ENCODE measurements around the gene TOX2. TPM values are rescaled to one million over a fixed set of nuclear protein-coding genes. Genes with fewer than 3 reads are reported as not detected.

TOX2 gene
- total RNA-seq, 1 donor, result 1.1 TPM

DNA sequence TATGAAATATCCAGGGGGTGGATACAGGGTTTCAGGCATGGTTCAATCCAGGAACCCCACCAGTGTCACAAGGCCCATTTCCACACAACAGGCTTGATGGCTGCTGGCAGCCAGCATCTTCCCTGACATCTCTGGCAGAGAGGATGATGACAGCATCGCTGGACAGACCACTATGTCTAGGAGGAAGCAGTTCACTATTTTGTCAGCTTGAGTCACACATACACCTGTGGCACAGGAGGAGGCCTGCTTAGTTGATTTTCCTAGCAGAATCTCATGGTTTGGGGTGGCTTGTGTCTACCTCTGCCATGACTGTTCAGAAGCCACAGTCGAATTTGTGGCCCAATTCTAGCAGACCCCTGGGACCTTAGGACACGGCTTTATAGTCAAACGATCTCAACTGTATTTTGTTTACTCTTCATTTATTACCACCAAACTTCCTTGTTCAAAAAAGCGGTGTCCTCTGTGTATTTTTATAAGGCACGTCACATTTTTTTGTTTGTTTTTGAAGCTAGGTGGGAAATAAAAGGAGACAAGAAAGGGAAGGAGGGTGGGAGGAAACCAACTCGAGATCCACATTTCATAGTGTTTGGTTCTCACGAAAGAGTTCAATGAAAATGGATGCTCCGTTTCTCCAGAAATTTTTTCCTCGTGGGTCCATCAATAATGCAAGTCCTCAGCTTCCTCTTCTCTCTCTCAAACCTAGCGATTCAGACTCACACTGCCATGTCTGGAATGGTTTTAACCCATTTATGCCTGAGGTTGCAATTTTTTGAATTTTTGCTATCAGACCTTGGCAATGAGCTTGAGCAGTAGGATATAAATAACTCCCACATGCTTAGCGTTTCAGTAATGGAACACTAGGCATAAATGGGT, 94.4 kb downstream of the TOX2 start:
- TF ChIP-seq, protein P1, sequence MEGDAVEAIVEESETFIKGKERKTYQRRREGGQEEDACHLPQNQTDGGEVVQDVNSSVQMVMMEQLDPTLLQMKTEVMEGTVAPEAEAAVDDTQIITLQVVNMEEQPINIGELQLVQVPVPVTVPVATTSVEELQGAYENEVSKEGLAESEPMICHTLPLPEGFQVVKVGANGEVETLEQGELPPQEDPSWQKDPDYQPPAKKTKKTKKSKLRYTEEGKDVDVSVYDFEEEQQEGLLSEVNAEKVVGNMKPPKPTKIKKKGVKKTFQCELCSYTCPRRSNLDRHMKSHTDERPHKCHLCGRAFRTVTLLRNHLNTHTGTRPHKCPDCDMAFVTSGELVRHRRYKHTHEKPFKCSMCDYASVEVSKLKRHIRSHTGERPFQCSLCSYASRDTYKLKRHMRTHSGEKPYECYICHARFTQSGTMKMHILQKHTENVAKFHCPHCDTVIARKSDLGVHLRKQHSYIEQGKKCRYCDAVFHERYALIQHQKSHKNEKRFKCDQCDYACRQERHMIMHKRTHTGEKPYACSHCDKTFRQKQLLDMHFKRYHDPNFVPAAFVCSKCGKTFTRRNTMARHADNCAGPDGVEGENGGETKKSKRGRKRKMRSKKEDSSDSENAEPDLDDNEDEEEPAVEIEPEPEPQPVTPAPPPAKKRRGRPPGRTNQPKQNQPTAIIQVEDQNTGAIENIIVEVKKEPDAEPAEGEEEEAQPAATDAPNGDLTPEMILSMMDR (IDR thresholded peaks at IDR 0.05; ENCODE audit: extremely low read depth, low read depth, low read length), result no peak
- no peak for DNase-seq (ENCODE audit: insufficient read length, low spot score, missing footprints)
- H3K4me1 ChIP-seq (ENCODE audit: insufficient read depth, low read length), result no peaks in the 10 kb centered on the region
- H3K36me3 ChIP-seq (ENCODE audit: insufficient read depth, low read length), result no peaks in the 10 kb centered on the region
- no peaks in the 10 kb centered on the region for H3K79me2 ChIP-seq (ENCODE audit: insufficient read depth, low read length)
- H4K20me1 ChIP-seq (ENCODE audit: insufficient read depth, low read length), result no peaks in the 10 kb centered on the region
- H3K4me3 ChIP-seq (ENCODE audit: insufficient read depth, low read length), result no peak overlapping the region
- no peak overlapping the region for H3K27ac ChIP-seq (ENCODE audit: low read depth, low read length)
- H2AFZ ChIP-seq (ENCODE audit: low read length), result no peak overlapping the region
- no peak overlapping the region for H3K4me2 ChIP-seq (ENCODE audit: insufficient read depth, low read length)
- no peaks in the 10 kb centered on the region for H3K9me3 ChIP-seq (ENCODE audit: low read depth, low read length)
- H3K27me3 ChIP-seq (ENCODE audit: insufficient read depth, low read length), result peaks cover 3% of the 10 kb centered on the region

DNA sequence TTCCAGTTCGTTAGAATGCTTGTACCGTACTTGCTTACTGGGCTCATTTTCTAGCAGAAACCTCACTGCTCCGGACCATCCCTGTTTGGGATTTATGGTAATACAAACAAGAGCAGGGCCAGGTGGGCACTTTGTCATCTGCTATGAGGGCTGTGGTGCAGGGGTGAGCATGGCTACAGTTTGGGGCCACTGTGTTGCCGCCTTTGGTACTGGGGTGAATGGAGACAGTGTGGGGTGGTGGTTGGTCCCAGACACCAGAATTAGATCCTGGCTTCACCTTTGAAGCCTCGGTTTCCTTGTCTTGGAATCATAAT, 95.0 kb downstream of the TOX2 start:
- Histone ChIP-seq H4K20me1 (ENCODE audit: insufficient read depth, low read length) (no peaks in the 10 kb centered on the region), H3K9me3 (ENCODE audit: low read depth, low read length) (no peaks in the 10 kb centered on the region), H3K27ac (ENCODE audit: low read depth, low read length) (no peak overlapping the region), H3K79me2 (ENCODE audit: insufficient read depth, low read length) (no peaks in the 10 kb centered on the region), H3K4me2 (ENCODE audit: insufficient read depth, low read length) (no peak overlapping the region), H3K4me3 (ENCODE audit: insufficient read depth, low read length) (no peak overlapping the region), H3K36me3 (ENCODE audit: insufficient read depth, low read length) (no peaks in the 10 kb centered on the region), H3K27me3 (ENCODE audit: insufficient read depth, low read length) (peaks cover 9% of the 10 kb centered on the region), H3K4me1 (ENCODE audit: insufficient read depth, low read length) (no peaks in the 10 kb centered on the region), H2AFZ (ENCODE audit: low read length) (no peak overlapping the region)
- no peak for DNase-seq (ENCODE audit: insufficient read length, low spot score, missing footprints)
- TF ChIP-seq, protein P1 (IDR thresholded peaks at IDR 0.05; ENCODE audit: extremely low read depth, low read depth, low read length), result no peak

DNA sequence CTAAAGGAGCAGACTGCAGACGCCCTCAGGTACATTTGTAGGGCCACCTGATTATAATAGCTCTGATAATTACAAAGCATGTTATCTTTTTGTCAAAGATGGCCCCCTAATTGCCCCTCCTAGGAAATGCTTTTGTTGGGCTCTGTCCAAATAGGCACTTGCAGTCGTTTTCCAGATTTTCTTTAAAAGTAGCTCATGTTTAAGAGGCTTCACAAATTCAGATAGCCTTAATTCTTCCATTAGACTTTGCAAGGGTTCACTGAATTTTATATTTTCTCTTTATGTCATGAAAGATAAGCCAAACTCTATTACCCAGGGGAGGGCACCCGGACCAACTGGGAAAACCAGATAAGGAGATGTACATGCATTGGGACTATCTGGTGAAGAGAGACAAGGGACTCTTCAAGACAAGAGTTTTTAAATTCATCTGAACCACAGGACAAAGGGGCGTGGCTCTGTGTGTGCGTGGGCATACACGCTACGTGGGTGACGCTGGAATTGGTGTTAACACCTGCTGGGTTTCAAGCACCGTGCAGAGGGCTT, 95.6 kb downstream of the TOX2 start:
- no peak overlapping the region for H3K4me3 ChIP-seq (ENCODE audit: insufficient read depth, low read length)

More for the DNA sequence above, 95.6 kb downstream of the TOX2 start:
- H3K79me2 ChIP-seq (ENCODE audit: insufficient read depth, low read length), result no peaks in the 10 kb centered on the region
- H3K36me3 ChIP-seq (ENCODE audit: insufficient read depth, low read length), result no peaks in the 10 kb centered on the region
- no peak overlapping the region for H2AFZ ChIP-seq (ENCODE audit: low read length)
- no peaks in the 10 kb centered on the region for H3K4me1 ChIP-seq (ENCODE audit: insufficient read depth, low read length)
- no peaks in the 10 kb centered on the region for H4K20me1 ChIP-seq (ENCODE audit: insufficient read depth, low read length)
- no peaks in the 10 kb centered on the region for H3K9me3 ChIP-seq (ENCODE audit: low read depth, low read length)
- H3K27me3 ChIP-seq (ENCODE audit: insufficient read depth, low read length), result peaks cover 14% of the 10 kb centered on the region
- TF ChIP-seq, protein P1 (IDR thresholded peaks at IDR 0.05; ENCODE audit: extremely low read depth, low read depth, low read length), result no peak
- no peak overlapping the region for H3K27ac ChIP-seq (ENCODE audit: low read depth, low read length)
- H3K4me2 ChIP-seq (ENCODE audit: insufficient read depth, low read length), result no peak overlapping the region
- DNase-seq (ENCODE audit: insufficient read length, low spot score, missing footprints), result no peak
